HG02981 (cell line): ENCODE data around the gene CDR2.
"Not testable (repeated sequence)": the region's sequence is repeated elsewhere in the genome, so short reads cannot be mapped to it uniquely, and the experiment has no call there.

Source experiments
- ATAC-seq: cut with Tn5 transposase; IDR thresholded peaks from one replicate; pipeline ENCODE4 v1.9.1; 2021; ENCODE audit warnings: mild to moderate bottlenecking, moderate library complexity; ENCODE audit not compliant: unreplicated experiment

CDR2 gene

DNA sequence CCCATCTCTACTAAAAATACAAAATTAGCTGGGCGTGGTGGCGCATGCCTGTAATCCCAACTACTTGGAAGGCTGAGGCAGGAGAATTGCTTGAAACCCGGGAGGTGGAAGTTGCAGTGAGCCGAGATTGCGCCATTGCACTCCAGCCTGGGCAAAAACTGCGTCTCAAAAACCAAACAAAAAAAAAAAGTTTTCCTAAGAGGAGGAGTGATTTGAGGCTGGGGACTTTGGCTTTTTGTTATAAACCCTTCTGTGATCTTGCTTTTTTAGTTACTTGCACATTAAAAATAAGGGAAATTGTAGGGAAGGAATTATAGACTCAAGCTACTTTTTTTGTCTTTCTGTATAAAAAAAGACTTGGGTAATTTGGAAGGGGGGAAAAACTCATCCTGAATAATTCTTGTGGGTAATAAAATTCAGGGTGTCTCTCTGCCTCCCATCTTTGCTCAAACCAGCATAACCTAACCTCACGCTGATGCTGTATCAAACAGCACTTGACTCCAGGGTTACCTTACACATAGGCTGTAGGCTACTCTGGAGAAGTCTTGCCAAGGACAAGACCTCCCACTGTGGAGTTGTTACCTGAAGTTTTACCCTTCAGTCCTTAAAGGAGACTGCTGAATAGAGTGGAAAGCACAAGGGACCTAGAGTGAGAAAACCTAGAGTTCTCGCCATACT, 1.7 kb upstream of the CDR2 start:
- ATAC-seq: no peak

DNA sequence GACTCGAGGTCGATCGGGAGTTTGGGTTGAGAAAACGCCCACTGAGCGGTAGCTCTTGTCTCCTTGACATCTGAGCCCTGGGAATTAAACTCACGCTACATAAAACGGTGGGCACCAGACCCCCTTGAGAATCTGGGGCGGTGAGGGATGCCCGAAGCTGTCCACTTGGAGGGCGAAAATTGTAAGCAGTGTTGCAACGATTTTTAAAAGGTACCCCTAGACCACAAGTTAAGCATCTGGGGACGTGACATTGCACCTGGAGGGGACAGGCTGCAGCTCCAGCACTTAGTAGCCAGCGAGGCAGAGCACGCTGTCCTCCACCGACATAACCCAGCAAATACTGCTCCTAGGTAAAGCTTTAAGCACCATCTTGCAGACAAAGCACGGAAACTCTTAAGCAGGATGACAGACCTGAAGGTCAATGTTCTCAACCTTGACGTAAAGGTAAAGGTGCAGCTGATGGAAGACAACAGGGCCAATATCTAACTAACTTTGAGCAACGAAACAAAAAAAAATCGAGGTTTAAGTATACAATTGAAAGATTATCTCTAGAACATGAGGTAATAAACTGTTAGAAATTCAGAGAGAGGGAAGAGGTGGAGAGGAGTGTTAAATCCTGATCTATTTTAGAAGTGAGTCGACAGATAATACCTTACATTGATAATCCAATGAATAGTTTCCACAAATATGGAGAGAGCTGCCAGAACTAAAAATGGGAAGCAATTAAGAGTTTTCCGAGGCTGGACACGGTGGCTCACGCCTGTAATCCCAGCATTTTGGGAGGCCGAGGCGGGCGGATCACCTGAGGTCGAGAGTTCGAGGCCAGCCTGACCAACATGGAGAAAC, 921 bp upstream of the CDR2 start:
- no peak for ATAC-seq

DNA sequence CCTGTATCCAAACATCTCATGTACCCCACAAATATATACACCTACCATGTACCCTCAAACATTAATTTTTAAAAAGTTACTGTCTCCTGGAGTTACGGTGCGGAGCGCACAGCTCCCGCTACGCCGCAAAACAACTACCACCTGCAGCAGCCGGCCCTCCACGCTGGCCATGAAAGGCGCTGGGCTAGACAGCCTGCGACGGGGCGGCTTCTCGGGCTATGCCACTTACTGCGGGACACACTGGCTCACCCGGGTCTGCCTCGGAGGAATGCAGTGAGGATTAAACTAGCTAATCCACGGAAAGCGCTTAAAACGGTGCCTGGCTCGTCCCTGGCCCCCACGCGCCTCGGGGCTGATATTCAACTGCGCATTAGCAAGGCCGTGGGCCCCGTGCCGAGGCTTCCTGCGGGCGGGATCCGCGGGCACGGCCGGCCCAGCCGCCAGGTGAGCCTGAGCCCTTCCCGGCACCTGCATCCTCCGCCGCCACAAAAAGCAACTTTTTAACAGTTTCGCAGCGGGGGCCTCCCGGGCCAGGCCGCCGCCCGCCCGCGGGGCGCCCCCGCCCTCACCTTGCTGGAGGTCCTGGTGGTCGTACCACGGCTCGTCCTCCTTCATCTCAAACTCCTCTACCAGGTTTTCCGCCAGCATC, 633 bp downstream of the CDR2 start:
- peak; percentile 26 for ATAC-seq

DNA sequence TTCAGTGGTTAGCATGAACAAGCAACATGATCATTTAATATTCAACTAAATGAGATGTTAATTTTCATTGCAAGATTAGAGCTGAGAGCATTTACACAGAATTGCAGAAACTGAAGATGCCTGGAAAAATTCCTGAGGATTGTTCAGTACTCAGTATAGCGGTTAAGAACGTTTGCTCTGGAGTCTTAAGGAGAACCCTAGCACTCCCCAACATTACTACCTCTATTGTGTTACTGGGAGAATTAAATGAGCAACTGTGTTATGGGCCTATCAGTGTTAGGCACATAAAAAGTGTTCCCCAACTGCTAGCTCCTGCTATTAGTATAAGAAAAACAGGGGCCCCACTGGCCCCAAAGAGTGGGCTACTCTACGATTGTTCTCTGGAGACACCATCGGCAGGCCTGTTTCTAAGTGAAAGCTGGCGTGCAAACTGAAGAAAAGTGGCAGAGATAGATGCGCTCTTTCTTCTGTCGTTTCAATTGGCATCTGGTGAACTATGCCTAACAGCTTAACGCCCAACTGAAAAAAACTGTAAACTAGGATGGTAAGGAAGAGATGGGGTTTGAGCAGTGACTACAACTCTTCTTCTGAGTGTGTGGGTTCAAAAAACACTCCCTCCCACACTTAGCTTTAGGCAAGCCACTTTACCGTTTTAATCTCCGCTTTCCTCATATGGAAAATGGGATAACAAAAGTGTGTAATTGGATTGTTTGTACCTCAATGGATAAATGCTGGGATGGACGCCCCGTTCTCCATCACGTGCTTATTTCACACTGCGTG, 1.3 kb downstream of the CDR2 start:
- no peak for ATAC-seq

DNA sequence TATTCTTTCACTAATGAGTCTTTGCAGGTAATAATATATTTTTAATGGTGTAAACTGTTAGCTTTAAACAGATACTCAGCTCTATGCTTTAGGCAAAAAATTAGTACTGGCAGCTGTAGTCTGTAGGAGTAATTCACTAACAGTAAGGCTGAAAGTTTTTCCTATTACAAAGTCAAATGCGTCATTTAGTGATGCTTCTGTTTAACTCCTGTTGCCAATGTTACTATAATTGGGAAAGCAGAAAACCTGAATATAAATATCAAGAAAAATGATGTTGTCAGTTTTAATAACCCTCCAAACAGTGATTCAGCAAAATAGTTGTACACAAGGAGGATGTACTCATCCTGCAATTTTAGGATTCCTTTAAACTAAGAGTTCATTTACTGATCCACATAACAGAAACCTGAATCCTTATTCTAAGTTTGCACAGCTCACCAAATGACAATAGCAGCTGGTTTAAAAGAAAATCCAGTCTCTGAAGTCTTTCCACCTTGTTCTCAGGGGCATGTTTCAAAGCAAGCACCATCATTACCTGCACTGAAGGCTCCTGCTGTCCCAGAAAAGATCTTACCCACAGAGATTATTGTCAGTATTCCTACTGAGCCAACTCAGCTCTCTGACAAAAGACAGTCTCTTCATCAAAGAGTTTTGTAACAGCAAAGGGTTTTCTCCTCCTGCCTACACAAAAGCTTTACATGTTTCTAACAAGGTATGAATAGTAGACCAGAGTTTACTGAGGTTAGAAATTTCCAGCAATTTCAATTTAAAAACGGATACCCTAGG, 4.2 kb downstream of the CDR2 start:
- no peak for ATAC-seq

DNA sequence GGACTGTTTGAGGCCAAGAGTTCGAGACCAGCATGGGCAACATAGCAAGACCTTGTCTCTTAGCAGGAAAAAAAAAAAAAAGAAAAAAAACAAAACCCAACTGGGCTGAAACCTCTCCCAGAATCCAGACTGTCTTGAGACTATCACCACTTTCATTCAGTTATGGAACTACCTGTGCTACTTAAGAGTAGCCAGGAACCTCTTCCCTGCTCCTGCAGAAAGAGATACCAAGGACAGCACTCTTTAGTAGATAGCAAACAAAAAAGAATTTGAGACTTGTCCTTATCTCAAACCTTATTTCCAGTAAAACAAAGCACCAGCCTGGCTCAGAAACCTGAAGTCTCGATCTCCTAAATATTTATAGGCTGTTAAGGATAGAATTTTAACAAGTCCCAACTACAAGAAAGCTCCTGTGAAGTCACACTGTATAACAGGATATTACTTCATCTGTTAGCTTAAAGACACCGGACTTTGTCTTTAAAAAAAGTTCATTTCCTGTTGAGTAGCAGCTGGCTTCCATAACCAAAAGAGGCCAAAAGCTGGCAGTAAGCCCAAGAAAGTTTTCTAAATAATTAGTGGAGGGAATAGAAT, 5.1 kb downstream of the CDR2 start:
- no peak for ATAC-seq

DNA sequence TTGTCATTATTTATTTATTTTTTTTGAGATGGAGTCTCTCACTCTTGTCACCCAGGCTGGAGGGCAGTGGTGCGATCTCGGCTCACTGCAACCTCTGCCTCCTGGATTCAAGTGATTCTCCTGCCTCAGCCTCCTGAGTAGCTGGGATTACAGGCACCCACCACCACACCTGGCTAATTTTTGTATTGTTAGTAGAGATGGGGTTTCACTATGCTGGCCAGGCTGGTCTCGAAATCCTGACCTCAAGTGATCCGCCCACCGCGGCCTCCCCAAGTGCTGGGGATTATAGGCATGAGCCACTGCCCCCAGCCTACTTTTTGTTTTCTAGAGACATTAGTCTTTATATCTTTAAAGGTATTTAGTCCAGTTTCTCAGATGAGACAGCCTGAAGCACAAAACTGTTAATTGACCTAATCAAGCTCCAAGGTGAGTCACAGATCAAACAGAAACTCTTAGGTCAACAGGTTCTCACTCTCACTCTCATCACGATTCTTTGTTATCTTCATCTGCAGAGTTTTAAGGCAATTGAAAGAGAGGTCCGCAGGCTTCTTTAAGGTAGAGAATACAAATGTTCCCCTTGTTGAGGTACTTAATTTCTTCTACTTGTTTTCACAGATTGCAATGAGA, 6.1 kb downstream of the CDR2 start:
- not testable (repeated sequence) for ATAC-seq

DNA sequence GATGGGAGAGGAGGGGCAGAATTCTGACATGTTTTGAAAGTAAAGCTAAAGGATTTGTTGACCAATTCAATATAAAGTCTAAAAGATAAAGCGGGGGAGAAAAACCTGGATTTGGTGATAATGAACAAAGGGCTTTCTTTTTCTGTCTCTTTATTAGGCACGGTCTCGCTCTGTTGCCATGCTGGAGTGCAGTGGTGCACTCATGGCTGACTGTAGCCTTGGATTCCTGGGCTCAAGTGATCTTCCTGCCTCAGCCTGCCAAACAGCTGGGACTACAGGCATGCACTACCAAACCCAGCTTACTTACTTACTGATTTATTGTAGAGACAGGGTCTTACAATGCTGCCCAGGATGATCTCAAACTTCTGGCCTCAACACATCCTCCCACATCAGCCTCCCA, 7.5 kb downstream of the CDR2 start:
- ATAC-seq: no peak

DNA sequence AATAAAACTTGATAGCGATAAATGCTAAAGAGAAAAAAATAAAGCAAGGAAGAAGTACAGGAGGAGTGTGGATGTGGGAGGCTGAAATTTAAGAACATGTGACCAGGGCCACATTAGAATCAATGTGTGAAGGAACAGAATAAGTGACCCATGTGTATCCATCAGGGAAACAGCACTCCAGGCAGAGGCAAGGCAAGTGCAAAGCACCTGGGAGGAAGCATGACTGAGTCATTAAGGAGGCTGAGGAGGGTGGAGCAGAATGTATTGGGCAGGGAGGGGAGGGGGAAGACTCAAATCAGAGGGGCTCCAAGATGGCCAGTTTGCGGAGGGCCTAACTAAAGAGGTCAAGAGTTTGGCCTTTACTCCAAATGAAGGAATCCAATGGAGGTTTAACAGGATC, 8.0 kb downstream of the CDR2 start:
- ATAC-seq: no peak

DNA sequence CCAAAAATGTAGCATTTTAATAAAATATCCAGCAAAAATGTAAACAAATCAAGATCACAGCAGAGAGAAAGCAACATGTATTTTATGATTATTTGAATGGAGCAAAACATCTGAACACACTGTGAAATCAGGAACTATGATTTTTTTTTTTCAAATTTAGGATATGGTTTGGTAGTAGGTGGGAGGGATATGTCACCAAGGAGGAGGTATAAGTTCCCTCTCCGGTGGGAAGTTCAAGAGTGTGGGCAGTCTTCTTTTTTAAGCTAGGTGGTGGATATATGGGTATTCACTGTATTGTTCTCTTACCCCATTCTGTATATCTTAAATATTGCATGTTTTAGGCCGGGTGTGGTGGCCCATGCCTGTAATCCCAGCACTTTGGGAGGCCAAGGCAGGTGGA, 10.2 kb downstream of the CDR2 start:
- ATAC-seq: no peak

DNA sequence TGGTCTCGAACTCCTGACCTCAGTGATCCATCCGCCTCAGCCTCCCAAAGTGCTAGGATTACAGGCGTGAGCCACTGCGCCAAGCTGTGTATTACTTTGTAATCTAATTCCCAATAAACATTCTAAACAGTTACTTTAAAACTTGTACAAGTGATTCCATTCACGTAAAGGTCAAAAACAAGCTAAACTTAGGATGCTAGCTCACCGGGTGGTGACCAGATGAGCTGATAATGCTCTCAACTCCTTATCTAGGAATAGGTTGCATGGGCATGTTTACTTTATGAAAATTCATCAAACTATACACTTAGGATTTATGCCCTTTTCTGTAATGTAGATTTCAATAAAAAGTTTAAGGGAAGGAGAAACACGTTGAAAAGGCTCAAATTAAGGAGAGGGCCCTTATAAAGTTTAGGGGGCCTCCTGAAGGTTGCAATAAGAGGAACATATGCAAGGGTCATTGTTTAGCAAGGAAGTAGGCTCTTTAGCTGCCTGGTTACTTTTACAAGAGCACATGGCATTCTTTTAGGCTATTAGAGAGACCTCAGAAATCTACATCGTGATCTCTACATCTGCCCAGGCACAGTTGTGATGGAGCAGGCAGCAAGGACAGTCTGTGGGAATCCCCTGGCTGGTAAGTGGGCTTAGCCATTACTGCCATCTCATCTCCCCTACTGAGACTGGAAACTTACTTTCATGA, 13.3 kb downstream of the CDR2 start:
- no peak for ATAC-seq

DNA sequence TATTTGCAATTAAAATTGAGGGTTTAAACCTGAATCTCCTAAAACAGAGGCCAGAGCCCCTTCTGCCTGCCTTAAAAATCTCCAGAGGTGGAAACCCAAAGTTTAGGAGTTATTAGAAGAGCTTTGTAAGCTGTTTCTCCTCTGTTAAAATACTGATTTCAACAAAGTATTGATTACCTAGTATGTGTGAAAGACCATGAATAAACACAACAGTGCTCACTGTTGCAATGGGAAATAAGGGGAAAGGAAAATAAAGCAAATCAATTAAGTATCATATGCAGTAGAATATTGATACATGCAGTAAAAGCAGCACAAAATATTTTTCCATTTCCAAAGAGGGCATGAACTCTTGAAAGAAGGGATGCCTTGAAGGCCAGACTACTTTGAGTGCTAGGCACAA, 14.7 kb downstream of the CDR2 start:
- no peak for ATAC-seq

DNA sequence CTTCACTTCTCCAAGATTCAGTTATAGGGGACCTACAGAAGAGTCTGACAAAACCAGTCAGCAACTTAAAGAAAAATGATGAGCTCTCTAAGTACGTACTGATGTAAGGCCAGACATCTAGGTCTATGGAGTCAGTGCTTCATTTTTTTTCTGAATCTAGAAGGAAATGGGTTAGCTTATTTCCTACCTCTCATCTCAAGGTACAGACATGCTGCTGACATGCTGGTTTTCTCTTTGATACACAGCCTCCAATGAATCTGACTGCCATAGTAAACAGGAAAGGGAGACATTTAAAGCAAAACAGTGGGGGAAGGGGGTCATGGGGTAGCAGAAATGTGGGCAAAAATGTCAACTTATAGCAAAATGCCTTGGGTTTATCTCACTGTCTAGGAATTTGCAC, 16.4 kb downstream of the CDR2 start:
- no peak for ATAC-seq

DNA sequence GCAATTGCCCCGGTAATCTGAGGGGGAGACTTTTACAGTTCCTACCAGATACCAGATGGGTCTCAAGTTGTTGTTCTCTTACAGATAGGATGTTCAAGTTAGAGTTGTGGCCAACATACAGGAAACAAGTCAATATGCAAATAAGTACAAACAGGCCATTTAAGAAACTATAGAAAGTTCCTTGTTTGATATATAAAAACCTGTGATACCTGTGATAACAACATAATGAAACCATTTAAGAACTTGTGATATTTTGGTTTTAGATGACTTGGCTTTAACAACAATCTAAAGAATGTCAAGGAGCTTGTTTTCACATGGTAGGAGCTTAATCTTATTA, 16.8 kb downstream of the CDR2 start:
- peak; percentile 49 for ATAC-seq

DNA sequence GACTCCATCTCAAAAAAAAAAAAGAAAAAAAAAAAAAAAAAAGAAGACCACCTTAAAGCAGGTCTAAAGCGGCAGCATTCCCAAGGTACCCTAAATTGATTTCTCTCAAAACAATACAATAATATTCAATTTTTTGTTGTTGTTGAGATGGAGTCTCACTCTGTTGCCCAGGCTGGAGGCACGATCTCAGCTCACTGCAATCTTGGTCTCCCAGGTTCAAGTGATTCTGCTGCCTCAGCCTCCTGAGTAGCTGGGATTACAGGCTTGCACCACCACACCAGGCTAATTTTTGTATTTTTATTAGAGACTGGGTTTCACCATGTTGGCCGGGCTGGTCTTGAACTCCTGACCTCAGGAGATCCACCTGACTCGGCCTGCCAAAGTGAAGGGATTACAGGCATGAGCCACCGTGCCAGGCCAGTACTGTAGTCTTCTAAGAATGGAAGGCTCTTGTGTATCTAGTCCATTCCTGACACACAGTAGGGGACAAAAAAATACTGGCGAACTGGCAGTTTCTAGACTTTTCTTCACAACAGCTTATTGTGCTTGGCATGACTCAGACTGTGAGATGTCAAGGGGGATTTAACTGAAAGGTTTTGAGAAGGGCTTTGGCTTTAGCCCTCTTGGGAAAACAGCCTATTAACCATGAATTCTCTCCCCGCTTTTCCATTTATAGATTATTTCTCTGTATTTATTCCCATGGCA, 17.3 kb downstream of the CDR2 start:
- ATAC-seq: peak; percentile 14

DNA sequence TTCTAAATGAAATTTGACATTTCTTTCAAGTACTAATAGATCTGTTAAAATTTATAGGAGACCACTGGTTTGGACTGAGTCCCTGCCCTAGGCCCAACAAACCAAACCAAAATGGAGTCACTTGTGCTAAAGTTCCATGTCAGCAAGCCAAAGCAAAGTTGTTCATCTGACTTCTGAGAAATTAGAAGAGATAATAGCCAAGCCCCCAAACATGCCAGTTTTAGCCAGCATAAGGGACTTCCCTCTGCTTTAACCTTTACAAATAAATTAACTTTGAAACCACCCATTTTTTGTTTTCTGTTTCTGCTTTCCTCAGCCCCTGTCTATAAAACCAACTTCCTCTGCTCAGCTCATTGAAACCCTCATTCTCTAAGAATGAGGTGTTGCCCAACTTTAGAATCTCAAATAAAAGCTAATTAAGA, 18.9 kb downstream of the CDR2 start:
- no peak for ATAC-seq

DNA sequence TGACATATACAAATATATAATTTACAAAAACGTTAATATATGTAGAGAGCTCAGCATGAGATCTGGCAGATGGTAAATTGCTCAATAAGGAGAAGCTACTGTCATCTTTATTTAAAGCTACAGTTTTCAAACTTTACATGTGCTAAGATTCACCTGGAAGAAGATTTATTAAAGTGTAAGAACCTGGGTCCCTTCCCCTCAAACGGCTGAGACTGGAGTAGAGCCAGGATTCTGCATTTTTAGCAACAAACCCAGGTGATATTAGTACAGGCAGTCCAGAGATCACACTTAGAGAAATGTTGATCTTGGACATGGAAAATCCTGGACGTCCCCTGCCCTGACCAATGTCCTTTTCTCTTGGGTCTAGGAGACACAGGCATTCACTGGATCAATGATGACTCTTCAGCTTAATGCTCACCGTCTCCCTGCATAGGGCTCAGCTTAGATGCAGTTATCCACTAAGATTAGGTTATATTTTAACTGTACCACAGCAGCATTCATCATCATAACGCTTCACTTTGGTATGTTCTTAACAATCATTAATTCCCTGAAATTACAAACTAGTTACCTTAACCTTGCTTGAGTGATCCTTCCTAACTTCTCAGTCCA, 20.4 kb downstream of the CDR2 start:
- no peak for ATAC-seq
